Omental fat pad (tissue), 4 donors: ENCODE results near the gene UTF1. TPM values are rescaled to one million over a fixed set of nuclear protein-coding genes. Genes with fewer than 3 reads are reported as not detected.
"Not testable (repeated sequence)": the region's sequence is repeated elsewhere in the genome, so short reads cannot be mapped to it uniquely, and the experiment has no call there.

Experiments
- ATAC-seq: fragments of 150-250 bp; one replicate; pipeline ENCODE4 v1.9.1; 2016; ENCODE audit warnings: mild to moderate bottlenecking, moderate library complexity; ENCODE audit not compliant: low FRiP score
- DNase-seq: peaks from one replicate; pipeline ENCODE4 v3.0.0-alpha.2; 2019; ENCODE audit warnings: low spot score
- CTCF ChIP-seq, 3 donors: fragments of 450-650 bp; IDR thresholded peaks; one replicate each; pipeline ENCODE4 v1.5.1; 2016 to 2017; ENCODE audit warnings: antibody characterized with exemption in 3 of 3, mild to moderate bottlenecking in 3 of 3, moderate library complexity in 2 of 3
- total RNA-seq, 4 donors: library from RNA; depleted of rRNA; stranded (reverse); fragments of >200 nt; gene quantifications; one replicate each; pipeline ENCODE4 v1.1.0, GENCODE V29; 2016

Gene UTF1
- total RNA-seq, 4 donors from 2014 or later, result not detected

DNA sequence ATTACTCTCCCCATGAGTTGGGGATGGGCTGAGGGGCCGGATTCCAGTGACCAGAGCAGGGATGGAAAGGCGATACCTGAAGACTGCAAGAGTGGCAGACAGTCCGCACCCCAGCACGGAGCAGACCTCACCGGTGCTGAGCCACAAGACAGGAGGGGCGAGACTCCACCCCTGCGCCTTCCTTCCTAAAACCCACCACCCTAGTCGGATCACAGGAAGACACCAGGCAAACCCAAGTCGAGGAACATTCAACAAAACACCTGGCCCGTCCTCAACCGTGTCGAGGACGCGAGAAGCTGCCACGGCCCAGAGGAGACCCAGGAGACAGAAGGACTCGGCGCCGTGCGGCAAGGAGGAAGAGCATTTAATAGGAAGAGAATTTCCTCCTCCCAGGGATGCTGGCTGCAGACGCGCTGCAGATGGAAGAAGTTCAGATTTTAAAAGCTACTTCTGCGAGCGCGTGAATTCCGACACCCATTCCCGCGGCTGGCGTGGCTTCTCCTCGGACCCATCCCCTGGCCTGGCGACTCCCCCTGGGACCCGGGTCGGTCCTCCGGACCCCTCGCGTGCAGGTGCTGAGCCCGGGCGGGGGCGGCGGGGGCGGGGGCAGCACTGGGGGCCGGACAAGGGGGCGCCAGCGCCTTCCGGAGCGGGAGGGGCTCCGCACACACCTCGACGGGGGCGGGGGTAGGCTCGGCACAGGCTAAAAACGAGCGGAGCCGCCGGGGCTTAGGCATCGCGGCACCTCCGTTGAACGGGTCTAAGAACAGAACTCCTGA lies 563 bp upstream of the UTF1 start:
- ATAC-seq (no peak), DNase-seq (no peak)
- TF ChIP-seq CTCF (IDR thresholded peaks at IDR 0.05), result no peak

DNA sequence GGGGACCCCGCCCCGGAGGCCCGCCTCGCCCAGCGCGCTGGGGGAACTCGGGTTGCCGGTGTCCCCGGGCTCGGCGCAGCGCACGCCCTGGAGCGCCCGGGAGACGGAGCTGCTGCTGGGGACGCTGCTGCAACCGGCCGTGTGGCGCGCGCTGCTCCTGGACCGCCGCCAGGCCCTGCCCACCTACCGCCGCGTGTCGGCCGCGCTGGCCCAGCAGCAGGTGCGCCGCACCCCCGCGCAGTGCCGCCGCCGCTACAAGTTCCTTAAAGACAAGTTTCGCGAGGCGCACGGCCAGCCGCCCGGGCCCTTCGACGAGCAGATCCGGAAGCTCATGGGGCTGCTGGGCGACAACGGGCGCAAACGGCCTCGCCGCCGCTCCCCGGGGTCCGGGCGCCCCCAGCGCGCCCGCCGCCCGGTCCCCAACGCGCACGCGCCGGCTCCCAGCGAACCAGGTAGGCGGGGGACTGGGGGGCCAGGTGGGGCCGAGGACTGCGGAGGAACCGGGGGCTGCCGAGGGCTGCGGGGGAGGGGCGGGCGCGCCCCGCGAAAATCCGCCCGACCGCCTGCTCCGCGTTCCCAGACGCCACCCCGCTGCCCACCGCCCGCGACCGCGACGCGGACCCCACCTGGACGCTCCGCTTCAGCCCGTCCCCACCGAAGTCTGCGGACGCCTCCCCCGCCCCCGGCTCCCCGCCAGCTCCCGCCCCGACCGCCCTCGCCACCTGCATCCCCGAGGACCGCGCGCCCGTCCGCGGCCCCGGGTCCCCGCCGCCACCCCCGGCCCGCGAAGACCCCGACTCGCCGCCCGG lies 574 bp downstream of the UTF1 start:
- no peak for DNase-seq
- TF ChIP-seq CTCF (IDR thresholded peaks at IDR 0.05), result no peak
- ATAC-seq, result no peak

DNA sequence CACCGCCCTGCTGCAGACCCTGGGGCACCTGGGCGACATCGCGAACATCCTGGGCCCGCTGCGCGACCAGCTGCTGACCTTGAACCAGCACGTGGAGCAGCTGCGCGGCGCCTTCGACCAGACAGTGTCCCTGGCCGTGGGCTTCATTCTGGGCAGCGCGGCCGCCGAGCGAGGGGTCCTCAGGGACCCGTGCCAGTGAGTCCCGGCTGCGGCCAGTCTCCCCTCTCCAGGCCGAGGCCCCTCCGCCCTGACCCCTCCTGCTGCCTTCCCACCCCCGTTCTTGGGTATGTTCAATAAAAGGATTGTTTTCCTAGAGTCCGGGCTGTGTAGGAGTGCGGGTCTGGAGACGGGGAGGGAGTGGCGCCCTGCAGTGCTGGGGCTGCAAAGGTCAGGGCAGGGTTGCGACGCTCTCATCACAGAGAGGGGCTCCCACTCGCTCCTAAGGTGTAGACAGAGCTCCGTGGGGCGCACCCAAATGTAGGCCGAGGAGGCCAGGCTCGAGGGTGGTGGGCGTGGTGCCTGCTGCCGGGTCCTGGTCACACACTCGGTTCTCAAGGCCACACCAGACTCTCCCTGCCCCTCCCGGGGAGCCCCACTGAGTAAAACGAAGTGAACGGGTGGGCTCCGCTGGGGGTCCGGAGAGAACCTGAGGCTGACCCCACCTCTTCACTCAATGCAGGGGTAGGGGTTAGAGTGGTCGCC lies 1.4 kb downstream of the UTF1 start:
- no peak for TF ChIP-seq CTCF (IDR thresholded peaks at IDR 0.05)
- DNase-seq, result no peak
- ATAC-seq, result no peak

GRCh38 chr10:133231946-133232574 lies 2.0 kb downstream of the UTF1 start:
- no peak for TF ChIP-seq CTCF (IDR thresholded peaks at IDR 0.05)
- no peak for ATAC-seq
- no peak for DNase-seq

DNA sequence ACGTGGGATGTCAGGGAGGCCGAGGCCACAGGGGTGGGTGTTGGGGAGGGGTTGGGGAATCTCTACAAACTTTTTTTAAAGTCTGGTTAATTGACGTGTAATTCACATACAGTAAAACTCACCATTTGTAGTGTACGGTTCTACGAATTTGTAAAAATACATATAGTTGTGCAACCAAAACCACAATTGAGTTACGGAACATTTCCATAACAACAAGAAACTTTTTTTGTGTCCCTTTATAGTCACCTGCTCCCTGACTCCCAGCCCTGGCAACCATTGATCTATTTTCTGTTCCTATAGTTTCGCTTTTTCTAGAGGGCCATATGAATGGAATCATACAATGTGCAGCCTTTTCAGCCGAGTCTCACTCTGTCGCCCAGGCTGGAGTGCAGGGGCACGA lies 4.8 kb downstream of the UTF1 start:
- not testable (repeated sequence) for DNase-seq, ATAC-seq

DNA sequence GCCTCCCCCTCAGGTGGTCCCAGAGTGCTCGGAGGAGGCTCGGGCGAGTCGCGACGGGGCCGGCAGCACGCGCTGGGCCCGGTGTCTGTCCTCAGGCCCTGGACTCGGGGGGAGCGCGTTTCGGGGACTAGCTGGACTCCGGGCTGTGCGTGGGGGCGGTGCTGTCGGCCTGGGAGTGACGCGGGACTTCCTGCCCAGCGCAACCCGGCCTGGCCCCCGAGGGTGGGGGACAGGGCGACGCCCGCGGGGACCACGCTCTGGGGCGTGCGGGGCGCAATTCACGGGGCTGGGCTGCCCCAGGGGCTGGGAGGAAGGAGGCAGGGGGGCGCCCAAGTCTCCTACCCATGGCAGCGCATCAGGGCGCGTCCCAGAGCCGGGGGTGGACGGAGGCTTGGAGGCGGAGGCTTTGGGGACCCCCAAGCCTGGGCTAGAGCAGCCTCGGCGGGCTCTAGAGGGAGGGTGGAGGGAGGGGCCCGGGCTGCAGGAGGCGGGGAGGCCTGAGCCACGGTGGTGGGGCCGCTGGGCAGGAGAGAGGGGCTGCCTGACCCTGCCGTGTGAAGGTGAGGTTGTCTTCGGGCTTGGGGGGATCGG lies 5.3 kb downstream of the UTF1 start:
- no peak for DNase-seq
- no peak for TF ChIP-seq CTCF (IDR thresholded peaks at IDR 0.05)
- ATAC-seq, result no peak
